OCI-LY3 (cell line): ENCODE measurements around the gene INAFM2.

Experiments used
- EZH2phosphoT487 ChIP-seq: fragments of 200-600 bp; shearing (Covaris generic); IDR thresholded peaks from 2 replicates; pipeline ENCODE4 v1.6.1; 2018; ENCODE audit warnings: antibody characterized with exemption, mixed run types, low read depth
- TF ChIP-seq, protein P1 (sequence below): fragments of 200-600, 300-600 bp; sonication (generic); IDR thresholded peaks from 2 replicates; pipeline ENCODE4 v1.5.1; 2014; ENCODE audit warnings: antibody characterized with exemption, low read length, low read depth

DNA sequence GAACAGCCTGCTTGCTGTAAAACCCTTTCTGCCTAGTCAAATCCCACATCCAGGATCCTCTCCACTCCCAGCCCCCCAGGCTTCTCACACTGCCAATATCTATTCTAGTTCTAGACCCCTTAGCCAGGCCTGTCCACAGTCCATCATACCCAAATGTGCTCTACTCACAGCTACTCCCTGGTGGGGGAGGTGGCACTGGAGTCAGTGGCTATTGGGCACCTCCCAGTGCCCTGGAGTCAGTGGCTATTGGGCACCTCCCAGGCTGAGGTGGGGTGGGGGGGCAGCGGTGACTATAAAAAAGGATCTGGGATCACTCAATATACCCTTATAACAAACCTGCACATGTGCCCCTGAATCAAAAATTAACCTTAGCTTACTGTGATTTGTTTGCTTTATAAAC lies 33.8 kb downstream of the INAFM2 start:
- TF ChIP-seq, protein P1, sequence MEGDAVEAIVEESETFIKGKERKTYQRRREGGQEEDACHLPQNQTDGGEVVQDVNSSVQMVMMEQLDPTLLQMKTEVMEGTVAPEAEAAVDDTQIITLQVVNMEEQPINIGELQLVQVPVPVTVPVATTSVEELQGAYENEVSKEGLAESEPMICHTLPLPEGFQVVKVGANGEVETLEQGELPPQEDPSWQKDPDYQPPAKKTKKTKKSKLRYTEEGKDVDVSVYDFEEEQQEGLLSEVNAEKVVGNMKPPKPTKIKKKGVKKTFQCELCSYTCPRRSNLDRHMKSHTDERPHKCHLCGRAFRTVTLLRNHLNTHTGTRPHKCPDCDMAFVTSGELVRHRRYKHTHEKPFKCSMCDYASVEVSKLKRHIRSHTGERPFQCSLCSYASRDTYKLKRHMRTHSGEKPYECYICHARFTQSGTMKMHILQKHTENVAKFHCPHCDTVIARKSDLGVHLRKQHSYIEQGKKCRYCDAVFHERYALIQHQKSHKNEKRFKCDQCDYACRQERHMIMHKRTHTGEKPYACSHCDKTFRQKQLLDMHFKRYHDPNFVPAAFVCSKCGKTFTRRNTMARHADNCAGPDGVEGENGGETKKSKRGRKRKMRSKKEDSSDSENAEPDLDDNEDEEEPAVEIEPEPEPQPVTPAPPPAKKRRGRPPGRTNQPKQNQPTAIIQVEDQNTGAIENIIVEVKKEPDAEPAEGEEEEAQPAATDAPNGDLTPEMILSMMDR, result no peak
- TF ChIP-seq EZH2phosphoT487, result no peak
